ENCODE results near the gene HMX1. TPM values are rescaled to one million over a fixed set of nuclear protein-coding genes. Genes with fewer than 3 reads are reported as not detected.

The HMX1 gene
- total RNA-seq, 4 donors from 2014 or later, result 0.84 TPM; not detected in 3

GRCh38 chr4:8882239-8882638 lies 10.6 kb upstream of the HMX1 start:
- intact Hi-C loops (cut with DNase I; ENCODE audit: low total_unique reads), result no loop called here
- no peak overlapping the region for H3K4me3 ChIP-seq (ENCODE audit: low read depth, poor library complexity, severe bottlenecking)
- TF ChIP-seq POLR2A (IDR thresholded peaks at IDR 0.05) (no peak), CTCF (IDR thresholded peaks at IDR 0.05) (no peak)
- DNase-seq (ENCODE audit: low spot score in 2 of 2), result no peak
- 30 to 52% methylated on average over 11 to 13 of the region's 14 CpGs for WGBS, 2 donors

DNA sequence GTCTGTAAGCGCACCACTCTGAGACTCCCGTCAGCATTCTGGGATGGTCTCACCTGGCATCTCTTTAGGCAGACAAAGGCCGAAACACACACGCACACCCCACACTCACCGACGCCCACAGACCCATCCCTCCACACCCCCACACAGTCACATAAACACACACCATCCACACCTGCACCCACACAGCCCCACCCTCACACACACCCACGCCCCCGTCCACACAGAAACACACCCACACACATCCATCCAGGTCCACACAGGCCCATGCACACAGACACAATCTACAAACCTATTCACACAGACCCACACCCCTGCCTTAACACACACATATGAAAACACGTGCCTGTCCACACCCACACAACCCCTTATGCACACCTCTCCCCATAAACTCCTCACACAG lies 9.2 kb upstream of the HMX1 start:
- no peak overlapping the region for H3K4me3 ChIP-seq (ENCODE audit: low read depth, poor library complexity, severe bottlenecking)
- no peak for DNase-seq (ENCODE audit: low spot score in 2 of 2)
- WGBS, 2 donors, result 70 to 79% methylated on average over 9 of the region's 9 CpGs
- intact Hi-C loops (cut with DNase I; ENCODE audit: low total_unique reads), result no loop called here
- TF ChIP-seq CTCF (IDR thresholded peaks at IDR 0.05) (no peak), POLR2A (IDR thresholded peaks at IDR 0.05) (no peak)

GRCh38 chr4:8879574-8879973 lies 7.9 kb upstream of the HMX1 start:
- no peak for DNase-seq (ENCODE audit: low spot score in 2 of 2)
- TF ChIP-seq CTCF (IDR thresholded peaks at IDR 0.05), result no peak
- TF ChIP-seq POLR2A (IDR thresholded peaks at IDR 0.05), result no peak
- H3K4me3 ChIP-seq (ENCODE audit: low read depth, poor library complexity, severe bottlenecking), result no peak overlapping the region
- 69 to 72% methylated on average over 8 of the region's 8 CpGs for WGBS, 2 donors
- intact Hi-C loops (cut with DNase I; ENCODE audit: low total_unique reads), result no loop called here

GRCh38 chr4:8878421-8878820 lies 6.8 kb upstream of the HMX1 start:
- intact Hi-C loops (cut with DNase I; ENCODE audit: low total_unique reads), result no loop called here
- no peak for DNase-seq (ENCODE audit: low spot score in 2 of 2)
- no peak overlapping the region for H3K4me3 ChIP-seq (ENCODE audit: low read depth, poor library complexity, severe bottlenecking)
- TF ChIP-seq CTCF (IDR thresholded peaks at IDR 0.05) (no peak), POLR2A (IDR thresholded peaks at IDR 0.05) (no peak)
- 28 to 34% methylated on average over 11 of the region's 11 CpGs for WGBS, 2 donors

- WGBS, 2 donors, result 3 to 5% methylated on average over 11 to 12 of the region's 12 CpGs
- TF ChIP-seq POLR2A (IDR thresholded peaks at IDR 0.05) (no peak), CTCF (IDR thresholded peaks at IDR 0.05) (no peak)
- DNase-seq (ENCODE audit: low spot score in 2 of 2), result no peak
- H3K4me3 ChIP-seq (ENCODE audit: low read depth, poor library complexity, severe bottlenecking), result no peak overlapping the region
- intact Hi-C loops (cut with DNase I; ENCODE audit: low total_unique reads), result no loop called here
These were observed 6.1 kb upstream of the HMX1 start for GRCh38 chr4:8877780-8878040.

DNA sequence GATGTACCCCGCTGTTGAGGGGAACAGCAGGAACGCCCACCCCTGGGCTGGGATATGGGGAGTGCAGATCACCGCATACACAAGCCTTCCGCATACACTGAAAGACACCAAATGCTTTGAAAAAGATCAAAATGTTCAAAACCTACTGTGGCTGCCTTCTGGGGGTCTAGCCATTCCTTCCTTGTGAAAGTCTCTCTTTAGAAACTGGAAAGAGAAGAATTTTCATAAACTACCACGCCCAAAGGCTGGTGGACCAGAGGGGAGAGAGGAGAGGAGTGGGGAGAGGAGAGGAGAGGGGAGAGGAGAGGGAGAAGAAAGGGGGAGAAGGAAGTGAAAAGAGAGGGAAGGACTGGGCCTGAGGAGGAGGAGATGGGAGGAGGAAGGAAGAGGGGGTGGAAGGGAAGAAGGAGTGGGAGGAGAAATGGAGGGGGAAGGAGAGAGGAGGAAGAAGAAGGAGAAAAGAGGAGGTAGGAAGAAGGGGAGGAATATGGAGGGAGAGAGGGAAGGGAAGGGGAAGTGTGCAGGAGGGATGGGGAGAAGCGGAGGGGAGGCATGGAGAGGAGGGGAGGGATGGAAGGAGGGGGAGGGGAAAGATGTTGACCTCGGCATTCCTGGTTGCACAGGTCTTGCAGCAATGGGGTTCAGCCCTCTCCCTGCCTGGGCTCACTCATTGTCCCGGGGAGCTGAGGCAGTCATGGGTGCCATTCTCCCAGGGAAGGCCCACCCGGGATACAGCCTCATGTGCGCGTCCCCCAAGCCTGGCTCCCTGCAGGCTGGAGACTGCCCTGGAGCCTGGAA lies 5.5 kb upstream of the HMX1 start:
- no peak for DNase-seq (ENCODE audit: low spot score in 2 of 2)
- TF ChIP-seq CTCF (IDR thresholded peaks at IDR 0.05) (no peak), POLR2A (IDR thresholded peaks at IDR 0.05) (no peak)
- intact Hi-C loops (cut with DNase I; ENCODE audit: low total_unique reads), result no loop called here

More for the DNA sequence above, 5.5 kb upstream of the HMX1 start:
- WGBS, 2 donors, result 9% methylated on average over 11 of the region's 11 CpGs
- H3K4me3 ChIP-seq (ENCODE audit: low read depth, poor library complexity, severe bottlenecking), result no peak overlapping the region
